Measurements from ENCODE around the gene ZNF865. TPM values are rescaled to one million over a fixed set of nuclear protein-coding genes. Genes with fewer than 3 reads are reported as not detected.

ZNF865 gene
- total and polyA plus RNA-seq, 12 donors: 0.72 to 24.7 (median 10.6) TPM

- Histone ChIP-seq H3K27me3 (no peaks in the 10 kb centered on the region), H3K4me1 (replicated peaks in 1 of 2) (peaks cover 26 to 45% of the 10 kb centered on the region in 2 donors), H3K9me3 (replicated peaks in 1 of 3) (no peaks in the 10 kb centered on the region), H3K4me3 (no peak overlapping the region), H3K36me3 (replicated peaks in 1 of 2) (peaks cover 0 to 46% of the 10 kb centered on the region in 2 donors), H3K27ac (no peak overlapping the region)
- intact Hi-C loops (cut with DNase I): no loop called here
- TF ChIP-seq POLR2A (IDR thresholded peaks at IDR 0.05): no peak
- TF ChIP-seq CTCF (IDR thresholded peaks at IDR 0.05): no peak
- WGBS, 4 donors: 87 to 90% (median 88%) methylated on average over 17 to 37 of the region's 37 CpGs
- DNase-seq: no peak
These were observed 53.5 kb downstream of the ZNF865 start for GRCh38 chr19:55658846-55659459.

GRCh38 chr19:55659822-55660221 is 54.4 kb downstream of the ZNF865 start:
- WGBS, 4 donors: 54 to 68% (median 61%) methylated on average over 7 to 9 of the region's 9 CpGs

GRCh38 chr19:55660404-55660803 is 55.0 kb downstream of the ZNF865 start:
- Histone ChIP-seq H3K9me3 (replicated peaks in 1 of 3) (no peaks in the 10 kb centered on the region), H3K27me3 (no peaks in the 10 kb centered on the region), H3K27ac (peak overlapping the region in 1 of 5 donors; percentile 9), H3K4me3 (no peak overlapping the region), H3K36me3 (replicated peaks in 1 of 2) (peaks cover 0 to 56% of the 10 kb centered on the region in 2 donors), H3K4me1 (replicated peaks in 1 of 2) (peaks cover 26 to 45% of the 10 kb centered on the region in 2 donors)
- WGBS, 4 donors: 79 to 89% (median 84%) methylated on average over 8 to 12 of the region's 12 CpGs
- no peak for DNase-seq
- TF ChIP-seq POLR2A (IDR thresholded peaks at IDR 0.05): no peak
- no peak for TF ChIP-seq CTCF (IDR thresholded peaks at IDR 0.05)
- intact Hi-C loops (cut with DNase I): no loop called here

More at GRCh38 chr19:55659822-55660221, 54.4 kb downstream of the ZNF865 start:
- H3K27ac ChIP-seq: peak overlapping the region in 1 of 5 donors; percentile 9
- TF ChIP-seq CTCF (IDR thresholded peaks at IDR 0.05) (no peak), POLR2A (IDR thresholded peaks at IDR 0.05) (no peak)
- no peak for DNase-seq
- H3K9me3 ChIP-seq (replicated peaks in 1 of 3): no peaks in the 10 kb centered on the region
- intact Hi-C loops (cut with DNase I): no loop called here
- H3K4me3 ChIP-seq: no peak overlapping the region
- peaks cover 26 to 45% of the 10 kb centered on the region in 2 donors for H3K4me1 ChIP-seq (replicated peaks in 1 of 2)
- no peaks in the 10 kb centered on the region for H3K27me3 ChIP-seq
- H3K36me3 ChIP-seq (replicated peaks in 1 of 2): peaks cover 0 to 55% of the 10 kb centered on the region in 2 donors

- no peaks in the 10 kb centered on the region for H3K9me3 ChIP-seq (replicated peaks in 1 of 3)
- no peak for TF ChIP-seq CTCF (IDR thresholded peaks at IDR 0.05)
- no peak for TF ChIP-seq POLR2A (IDR thresholded peaks at IDR 0.05)
- peaks cover 0 to 62% of the 10 kb centered on the region in 2 donors for H3K36me3 ChIP-seq (replicated peaks in 1 of 2)
- DNase-seq: no peak
- peaks cover 22 to 39% of the 10 kb centered on the region in 2 donors for H3K4me1 ChIP-seq (replicated peaks in 1 of 2)
- intact Hi-C loops (cut with DNase I): no loop called here
- H3K27me3 ChIP-seq: no peaks in the 10 kb centered on the region
- no peak overlapping the region for H3K27ac ChIP-seq
- 71 to 79% (median 76%) methylated on average over 12 to 16 of the region's 16 CpGs for WGBS, 4 donors
- no peak overlapping the region for H3K4me3 ChIP-seq
These were observed 55.5 kb downstream of the ZNF865 start for GRCh38 chr19:55660991-55661390.

All from adrenal gland (tissue), 12 donors.